H4 (cell line): Measurements from ENCODE around the gene PTK7. TPM values are rescaled to one million over a fixed set of nuclear protein-coding genes. Genes with fewer than 3 reads are reported as not detected.
A peak's percentile ranks its signal among the peaks of the same experiment; 100 is the strongest.
"Not testable (repeated sequence)": the region's sequence is repeated elsewhere in the genome, so short reads cannot be mapped to it uniquely, and the experiment has no call there.

Experiments
- DNase-seq: peaks from one replicate; pipeline ENCODE4 v3.0.0-alpha.2; 2015; ENCODE audit warnings: low spot score
- total RNA-seq: library from RNA; depleted of rRNA; stranded (reverse); fragments of >200 nt; shearing (Covaris generic); gene quantifications from 2 replicates; pipeline ENCODE4 v1.2.3, GENCODE V29; 2014

PTK7 gene
- total RNA-seq, 1 experiment from 2014 or later = 46.0 TPM

DNA sequence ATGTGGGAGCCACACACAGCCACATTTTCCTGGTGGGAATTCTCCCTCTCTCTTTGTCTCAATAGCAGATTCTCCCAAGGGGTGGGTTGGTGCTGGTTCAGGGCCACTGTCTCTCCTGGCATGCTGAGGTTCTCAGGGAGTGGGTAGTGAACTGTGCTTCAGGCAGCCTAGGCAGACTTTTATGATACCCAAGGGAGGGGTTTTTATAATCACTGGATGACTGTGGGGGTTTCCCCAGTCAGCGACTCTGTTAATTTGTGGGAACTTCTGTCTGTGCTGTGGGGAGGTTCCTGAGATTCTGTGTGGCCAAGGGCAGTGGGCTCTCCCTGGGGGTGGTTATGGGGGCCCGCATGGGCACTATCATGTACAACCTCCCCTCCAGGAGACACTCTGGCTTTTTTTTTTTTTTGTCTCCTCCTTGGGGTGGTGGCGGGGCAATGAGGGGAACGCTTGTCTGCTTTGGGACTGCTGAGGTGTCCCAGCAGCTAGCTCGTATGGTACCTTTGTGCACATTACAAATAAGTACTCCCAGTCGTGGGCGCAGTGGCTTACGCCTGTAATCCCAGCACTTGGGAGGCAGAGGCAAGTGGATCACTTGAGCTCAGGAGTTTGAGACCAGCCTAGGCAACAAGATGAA is 10.0 kb downstream of the PTK7 start:
- DNase-seq = no peak

DNA sequence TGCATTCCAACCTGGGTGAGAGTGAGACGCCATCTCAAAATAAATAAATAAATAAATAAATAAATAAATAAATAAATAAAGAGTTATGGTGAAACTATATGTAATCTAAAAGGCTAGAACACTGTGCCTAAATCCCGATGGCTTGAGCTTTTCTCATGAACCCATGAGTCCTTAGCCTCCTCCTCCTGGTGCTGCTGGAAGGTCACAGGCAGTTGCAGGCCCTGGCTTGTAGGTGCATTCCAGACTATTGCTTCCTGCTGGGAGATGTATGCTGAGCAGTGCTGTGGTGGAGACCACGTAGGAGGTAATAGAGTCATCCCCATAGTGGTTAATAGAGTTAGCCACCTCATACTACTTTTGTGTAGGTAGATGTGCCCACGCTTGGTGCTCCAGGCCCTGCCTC is 12.5 kb downstream of the PTK7 start:
- no peak for DNase-seq

DNA sequence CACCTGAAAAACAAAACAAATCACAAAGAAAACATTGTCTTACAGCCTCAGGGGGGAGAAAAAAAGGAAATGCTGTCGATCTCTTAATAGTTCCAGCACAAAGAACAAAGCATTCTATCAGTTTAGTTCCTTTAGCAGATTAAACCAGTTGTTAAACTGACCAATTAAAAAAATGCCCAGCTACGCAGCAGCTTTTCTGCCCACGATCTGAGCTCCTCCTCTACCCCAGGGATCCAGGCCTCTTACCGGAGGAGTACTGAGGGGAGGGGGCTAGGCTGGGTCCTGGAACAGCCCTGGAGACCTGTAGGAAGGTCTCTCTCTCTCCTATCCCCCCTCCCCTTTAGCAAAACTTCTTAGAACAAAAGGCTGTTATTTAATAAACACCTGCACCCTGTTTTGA is 13.4 kb downstream of the PTK7 start:
- DNase-seq = no peak

DNA sequence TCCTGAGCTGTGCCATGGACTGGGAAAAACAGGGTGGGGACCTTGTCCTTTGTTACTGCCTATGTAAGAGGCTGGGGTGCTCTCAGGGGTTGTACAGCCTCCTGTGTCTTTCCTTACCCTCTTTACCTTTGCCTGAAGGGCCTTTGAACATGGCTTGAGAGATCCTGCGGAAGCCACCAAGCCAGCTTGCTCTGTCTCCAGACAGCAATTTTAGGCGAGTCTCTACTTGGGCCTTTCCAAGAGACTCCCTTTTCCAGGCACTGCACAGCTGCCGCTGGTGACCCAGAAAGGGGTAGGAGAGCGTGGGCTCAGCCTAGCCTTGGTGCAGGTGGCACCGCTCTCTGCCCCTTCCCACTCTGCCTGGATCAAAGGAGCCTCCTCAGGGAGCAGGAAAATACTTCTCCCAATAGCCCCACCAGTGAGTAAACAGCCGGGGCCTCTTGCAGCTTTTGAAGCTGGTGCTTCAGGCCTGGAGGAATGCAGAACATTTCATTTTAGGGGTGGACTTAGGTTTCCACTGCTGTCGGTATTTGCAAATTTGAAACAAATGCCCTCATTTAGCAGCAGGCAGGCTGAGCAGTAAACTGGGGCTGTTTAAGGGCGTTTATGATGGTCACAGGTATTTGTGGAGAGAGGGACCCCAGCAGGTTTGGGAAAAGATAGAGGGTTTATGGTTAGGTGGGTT is 13.9 kb downstream of the PTK7 start:
- DNase-seq = no peak

DNA sequence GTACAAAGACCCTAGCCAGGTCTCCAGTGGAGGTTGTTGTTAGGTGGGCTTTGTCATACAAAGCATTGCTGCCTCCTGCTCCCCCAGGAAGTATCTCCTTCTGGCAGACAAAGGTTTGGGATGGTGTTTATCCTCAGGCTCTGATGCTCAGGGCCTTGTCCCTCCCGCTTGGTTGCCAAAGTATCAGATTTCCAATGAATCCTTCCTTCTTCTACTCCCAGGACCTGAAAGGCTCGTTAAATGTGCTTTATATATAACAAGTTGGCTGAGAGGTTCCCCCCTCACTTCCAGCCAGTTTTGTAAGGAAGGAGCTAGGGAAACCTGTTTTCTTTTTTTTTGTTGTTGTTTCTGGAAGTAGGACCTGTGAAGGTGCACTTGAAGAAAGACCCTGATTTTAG is 14.4 kb downstream of the PTK7 start:
- no peak for DNase-seq

DNA sequence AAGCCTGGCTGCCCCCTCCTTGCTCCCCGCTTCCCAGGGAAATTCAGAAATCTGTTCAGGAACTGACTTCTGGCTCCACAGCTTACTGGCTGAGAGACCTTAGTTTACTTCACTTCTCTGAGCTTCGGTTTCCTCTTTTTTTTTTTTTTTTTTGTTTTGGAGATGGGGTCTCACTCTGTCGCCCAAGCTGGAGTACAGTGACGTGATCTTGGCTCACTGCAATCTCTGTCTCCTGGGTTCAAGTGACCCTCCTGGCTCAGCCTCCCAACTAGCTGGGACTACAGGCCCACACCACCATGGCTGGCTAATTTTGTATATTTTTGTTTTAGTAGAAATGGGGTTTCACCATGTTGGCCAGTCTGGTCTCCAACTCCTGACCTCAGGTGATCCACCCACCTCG is 14.9 kb downstream of the PTK7 start:
- no peak for DNase-seq

DNA sequence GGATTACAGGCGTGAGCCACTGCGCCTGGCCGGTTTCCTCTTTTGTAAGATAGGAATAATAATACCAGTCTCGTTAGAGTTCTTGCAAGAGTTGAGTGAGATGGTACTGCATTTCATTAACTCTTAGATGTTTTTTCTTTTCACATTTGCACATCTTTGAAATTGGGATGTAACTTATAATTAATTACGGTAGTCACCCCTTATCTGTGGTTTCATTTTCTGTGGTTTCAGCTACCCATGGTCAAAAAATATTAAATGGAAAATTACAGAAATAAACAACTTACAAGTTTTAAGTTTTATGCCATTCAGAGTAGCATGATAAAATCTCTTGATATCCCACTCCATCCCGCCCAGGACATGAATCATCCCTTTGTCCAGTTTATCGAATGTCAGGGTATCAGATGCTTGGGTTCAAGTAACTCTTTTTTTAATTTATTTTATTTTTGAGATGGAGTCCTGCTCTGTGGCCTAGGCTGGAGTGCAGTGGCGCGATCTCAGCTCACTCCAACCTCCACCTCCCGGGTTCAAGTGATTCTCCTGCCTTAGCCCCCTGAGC is 15.4 kb downstream of the PTK7 start:
- DNase-seq = no peak

DNA sequence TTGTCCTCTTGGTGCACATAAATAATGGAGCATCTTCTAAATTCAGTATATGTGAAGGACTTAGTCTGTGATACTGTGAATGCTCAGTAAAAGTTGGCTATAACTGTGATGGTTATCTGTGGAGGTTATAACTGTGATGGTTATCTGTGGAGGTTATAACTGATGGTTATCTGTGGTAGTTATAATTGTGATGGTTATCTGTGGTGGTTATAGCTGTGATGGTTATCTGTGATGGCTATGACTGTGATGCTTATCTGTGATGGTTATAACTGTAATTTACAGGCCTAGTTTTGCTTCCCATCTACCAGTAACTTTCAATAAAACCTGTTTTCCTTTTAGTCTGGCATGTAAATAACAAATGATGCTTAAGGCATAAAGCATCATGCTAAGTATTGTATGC is 16.5 kb downstream of the PTK7 start:
- DNase-seq = no peak

DNA sequence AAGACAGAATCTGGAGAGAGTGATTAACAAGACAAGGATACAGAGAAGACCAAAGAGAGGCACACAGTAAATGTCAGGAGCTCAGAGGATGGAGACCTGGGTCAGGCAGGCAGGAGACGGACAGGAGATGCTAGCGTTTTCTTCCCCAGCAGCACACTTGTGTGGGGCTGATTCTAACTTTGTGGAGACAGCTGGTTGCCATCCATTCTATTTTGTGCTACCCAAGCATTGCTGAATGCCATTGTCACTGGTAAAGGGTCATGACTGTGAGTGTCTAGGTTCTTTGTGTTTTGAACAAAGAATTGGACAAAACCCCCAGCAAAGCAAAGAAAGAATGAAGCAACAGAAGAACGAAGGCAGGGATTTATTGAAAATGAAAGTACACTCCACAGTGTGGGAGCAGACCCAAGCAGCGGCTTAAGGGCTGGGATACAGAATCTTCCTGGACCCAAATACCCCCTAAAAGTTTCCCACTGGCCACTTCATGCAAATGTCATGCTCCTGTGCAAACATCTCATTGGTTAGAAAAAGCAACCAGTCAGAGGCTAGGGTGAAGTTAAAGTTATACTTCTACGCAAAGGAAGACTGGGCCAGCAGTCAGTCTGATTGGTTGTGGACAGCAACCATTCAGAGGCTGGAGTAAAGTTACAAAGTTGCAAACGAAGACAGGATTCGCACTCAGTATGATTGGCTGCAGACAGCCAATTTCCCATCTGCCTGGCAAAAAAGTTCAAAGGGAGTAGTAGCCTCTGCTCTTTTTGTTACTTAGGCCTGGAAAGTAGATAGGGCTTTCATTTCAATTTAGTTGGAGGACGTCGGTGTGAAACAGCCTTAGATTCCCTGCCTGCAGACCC is 17.5 kb downstream of the PTK7 start:
- no peak for DNase-seq

DNA sequence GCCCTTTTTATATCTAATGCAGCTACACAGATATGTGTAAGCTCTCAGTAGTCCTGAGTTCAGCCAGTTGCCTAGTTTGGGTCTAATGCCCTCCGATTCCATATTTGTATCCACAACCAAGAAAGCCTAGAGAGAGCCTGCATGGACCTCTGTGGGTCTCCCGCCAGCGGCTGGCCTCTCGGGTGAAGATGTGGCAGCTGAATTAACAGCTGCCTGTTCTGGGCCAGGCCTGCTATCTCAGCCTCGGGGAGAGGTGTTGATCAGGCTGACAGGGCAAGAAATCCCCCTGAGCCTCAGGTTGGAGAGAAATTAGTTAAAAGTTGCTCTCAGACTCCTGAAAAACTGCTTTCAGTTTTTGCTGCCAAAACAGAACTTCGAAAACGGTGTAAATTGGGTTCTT is 19.8 kb downstream of the PTK7 start:
- DNase-seq = no peak

DNA sequence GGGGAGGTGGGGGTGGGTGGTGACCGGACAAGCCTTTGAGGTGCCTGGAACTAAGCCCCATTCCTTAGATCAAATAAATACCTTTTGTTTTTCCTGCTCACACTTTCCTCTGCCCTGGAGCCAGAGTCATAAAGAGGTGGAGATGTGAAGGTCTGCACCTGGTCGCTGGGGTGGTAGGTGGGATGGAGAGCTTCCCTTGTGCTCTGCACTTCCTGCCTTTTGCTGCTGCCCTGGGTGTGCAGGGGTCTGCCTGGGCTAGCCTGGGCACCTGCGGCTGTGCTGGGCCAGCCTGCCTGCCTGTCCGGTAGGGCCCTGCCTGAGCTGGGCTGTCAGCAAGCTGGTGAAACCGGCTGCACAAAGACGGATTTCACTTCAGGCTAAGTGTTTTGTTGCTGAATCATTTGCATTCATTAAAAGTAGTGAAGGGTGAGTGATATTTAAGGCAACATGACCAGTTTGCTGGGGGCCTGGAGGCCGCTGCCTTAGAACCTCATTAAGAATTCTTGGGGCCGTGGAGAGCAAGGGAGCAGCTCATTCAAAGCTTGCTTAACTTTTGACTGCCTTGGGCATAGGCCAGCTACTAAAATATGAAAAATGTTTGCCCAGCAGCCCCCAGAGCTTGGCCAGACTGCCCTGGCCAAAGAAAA is 20.5 kb downstream of the PTK7 start:
- DNase-seq = peak; percentile 55

DNA sequence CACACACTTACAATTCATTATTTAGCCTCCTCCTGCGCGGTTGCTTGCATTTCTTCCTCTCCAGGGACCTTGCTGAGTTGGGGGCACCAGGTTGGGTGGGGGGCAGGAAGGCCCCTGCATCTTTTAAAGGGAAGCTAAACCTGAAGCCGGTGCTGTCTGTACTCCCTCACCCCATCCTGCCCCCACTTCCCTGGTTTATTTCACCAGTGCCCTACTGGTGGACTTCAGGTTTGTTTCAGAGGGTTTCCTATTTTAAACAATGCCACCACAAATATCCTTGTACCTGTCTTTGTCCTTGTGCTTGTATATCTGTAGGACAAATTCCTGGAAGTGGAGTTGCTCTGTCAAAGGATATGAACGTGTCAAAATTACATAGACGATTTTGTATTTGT is 21.0 kb downstream of the PTK7 start:
- DNase-seq = no peak

DNA sequence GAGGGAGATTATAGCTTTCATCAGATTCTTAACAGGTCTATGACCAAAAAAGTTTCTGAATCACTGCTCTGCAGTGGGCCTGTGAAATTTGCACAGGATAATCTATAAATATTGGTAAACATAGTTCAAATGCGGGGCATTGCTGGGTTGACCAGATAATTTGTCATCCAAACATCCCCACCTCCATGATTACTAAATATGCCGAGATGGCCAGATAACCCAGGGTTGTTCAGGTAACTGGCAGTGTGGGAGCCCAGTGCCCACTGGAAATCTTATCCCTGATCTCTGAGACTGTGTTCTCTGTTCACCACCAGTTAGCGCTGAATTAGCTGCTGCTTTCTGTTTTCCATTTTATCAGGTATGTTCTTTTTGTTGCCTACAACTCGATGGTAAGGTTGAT is 21.4 kb downstream of the PTK7 start:
- DNase-seq = no peak

DNA sequence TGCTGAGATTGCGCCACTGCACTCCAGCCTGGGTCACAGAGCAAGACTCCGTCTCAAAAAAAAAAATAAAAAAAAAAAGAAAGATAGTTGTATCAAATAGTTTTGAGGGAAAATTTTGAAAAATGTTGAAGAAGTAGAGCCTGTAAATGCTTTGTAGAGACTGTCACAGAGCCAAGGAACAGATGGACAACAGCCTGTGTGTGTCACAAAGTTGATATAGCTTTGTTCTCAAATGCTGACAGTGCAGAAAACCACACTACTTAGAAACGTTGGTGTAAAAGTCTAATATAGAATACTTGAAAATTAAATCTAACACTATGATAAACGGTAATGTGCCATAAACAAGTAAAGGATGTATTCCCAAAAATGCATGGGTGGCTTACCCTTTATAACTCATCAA is 25.4 kb downstream of the PTK7 start:
- no peak for DNase-seq

DNA sequence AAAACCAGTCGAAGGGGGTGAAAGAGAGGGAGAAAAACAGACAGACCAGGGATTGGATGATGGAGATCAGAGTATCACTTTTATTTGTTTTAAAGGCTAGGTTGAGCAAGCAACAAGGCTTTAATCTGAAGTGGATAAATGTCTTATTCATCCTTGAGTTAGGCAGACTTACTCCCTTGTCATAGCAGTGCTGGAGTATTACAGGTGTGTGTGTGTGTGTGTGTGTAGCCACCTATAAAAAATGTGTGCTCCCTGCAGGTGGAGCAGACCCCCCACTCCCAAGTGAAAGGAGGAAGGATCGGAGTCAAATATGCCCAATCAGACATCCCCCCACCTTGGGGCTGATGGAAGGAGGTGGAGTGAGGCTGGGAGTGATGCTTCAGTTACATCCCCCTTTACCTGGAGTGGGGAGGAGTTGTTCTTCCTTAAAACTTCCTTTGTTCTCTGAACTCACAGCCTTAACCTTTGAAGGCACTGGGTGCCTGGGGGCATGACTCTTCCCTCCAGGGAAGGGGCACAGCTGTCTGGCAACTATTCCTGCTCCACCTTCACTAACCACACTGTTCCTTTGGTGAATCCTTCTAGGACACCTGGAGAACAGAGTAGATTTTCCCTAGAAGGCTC is 27.3 kb downstream of the PTK7 start:
- DNase-seq = no peak

DNA sequence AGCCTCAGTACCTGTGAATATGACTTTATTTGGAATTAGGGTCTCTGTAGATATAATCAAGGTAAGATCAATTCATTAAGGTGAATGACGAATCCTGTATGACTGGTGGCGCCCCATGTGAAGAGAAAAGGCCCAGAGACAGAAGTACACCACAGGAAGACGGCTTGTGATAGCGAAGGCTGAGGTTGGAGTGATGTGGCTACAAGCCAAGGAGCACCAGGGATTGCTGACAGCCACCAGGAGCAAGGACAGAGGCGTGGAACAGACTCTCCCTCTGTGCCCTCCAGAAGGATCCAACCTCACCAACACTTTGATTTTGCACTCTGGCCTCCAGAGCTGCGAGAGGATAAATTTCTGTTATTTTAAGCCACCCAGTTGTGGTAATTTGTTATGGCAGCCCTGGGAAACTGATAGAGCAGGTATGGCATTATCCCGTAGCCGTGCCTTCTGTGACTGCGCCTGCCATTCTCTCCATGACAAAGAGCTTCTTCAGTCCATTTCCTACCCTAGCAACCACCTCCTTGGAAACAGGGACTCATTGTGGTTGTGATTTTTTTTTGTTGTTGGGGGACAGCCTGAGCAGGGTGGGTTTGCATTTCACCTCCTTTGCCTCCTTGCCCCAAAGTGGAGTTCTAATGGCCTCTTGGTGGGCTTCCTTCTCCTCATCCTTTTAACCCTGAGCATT is 29.6 kb downstream of the PTK7 start:
- DNase-seq = no peak

DNA sequence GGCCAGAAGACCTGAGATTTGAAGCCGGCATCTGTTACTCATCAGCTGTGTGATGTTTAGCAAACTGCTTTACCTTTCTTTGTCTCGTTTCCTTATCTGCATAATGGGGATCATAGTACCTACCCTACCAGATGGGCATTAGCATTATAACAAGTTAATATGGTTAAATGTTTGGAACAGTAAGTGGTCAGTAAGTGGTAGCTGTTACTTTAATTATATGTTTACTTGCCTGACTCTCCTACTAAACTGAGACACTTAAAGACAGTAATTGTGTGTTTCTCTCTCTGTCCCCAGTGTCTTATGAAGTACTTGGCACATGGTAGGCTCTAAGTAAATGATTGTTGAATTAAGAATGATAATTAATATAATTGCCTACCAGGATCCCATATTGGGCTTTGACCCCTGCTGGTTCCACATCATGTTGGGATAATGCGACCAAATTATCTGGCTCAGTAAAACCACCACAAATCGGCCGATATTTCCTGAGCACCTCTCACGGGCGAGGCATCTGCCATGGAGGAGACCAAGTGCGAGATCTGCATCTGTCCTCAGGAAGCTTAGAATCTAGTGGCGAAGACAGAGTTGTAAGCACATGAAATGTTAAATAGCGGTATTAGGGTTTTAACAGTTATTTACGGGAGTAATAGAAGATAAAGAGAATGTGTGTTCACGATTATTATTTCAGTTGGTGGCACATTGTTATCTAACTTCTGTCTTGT is 31.4 kb downstream of the PTK7 start:
- DNase-seq = no peak

DNA sequence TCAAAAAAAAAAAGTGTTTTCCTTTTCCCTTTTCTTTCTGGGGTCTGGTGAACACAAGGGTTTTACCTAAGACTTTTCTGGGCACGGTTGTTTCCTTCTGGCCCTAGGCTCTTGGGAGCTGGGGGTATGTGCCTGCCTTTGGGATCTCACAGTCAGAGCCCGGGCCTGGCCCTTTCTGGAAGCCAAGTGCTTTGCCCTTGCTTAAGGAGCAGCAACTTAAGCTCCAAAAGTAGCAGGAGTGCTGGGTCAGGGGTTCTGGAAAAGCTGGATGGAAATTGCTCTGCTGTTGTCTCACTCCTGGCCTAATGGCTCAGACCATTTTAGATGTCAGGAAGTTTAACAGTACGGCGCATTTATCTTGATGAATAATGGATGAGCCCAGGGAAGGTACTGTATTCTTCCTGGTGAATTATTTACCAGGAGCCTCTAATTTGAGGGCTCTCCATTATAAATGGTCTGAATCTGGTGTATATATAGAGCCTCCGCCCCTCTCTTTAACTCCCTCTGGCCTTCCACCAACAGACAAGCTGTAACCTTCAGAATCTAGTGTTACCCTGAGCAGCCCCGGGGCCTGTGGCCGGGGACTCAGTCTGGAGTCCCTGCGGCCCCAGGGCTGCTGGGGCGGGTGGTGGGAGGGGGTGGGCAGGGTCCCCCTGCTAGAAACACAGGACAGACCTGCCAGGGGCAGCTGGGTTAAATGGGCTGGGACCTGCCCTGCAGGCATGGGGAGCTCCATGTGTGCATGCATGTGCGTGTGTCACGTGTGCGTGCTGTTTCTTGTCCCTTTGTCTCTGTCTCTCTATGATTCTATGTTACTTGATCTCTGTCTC is 37.5 kb downstream of the PTK7 start:
- no peak for DNase-seq

DNA sequence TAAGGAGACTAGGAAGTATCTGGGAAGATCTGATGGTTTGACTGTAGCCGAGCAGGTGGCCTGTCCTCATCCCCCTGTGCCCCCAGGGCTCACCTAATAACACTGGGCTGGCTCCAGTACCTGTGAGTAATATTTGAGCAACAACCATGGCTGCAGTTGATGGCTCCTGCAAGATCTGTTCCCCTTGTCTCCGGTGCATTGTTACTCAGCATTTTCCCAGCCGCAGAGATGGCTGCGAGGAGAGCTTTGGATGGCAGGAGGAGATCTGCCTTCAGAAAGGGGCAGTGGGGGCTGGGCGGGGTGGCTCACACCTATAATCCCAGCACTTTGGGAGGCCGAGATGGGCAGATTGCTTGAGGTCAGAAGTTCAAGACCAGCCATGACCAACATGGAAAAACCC is 39.3 kb downstream of the PTK7 start:
- no peak for DNase-seq

DNA sequence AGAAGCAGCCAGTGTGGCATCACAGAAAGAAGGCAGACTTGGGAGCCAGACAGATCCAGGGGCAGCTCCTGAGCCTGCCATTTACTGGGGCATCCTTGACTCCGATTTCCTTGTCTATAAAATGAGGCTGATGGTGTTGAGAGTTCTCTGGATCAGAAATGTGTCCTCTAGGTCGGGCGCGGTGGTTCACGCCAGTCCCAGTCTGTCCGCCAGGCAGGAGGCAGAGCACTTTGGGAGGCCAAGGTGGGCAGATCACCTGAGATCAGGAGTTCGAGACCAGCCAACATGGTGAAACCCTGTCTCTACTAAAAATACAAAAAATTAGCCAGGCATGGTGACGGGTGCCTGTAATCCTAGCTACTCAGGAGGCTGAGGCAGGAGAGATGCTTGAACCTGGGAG is 41.4 kb downstream of the PTK7 start:
- DNase-seq = not testable (repeated sequence)
